K562 (cell line): ENCODE data around the gene HSD11B1. TPM values are rescaled to one million over a fixed set of nuclear protein-coding genes. Genes with fewer than 3 reads are reported as not detected.

Source experiments
- ATAC-seq: fragments of 200-7000 bp; cut with Tn5 transposase; 3 replicates; pipeline ENCODE4 v1.9.1; 2020; ENCODE audit warnings: moderate library complexity
- BruUV-seq: library from RNA; stranded (reverse); fragments of 400-500 nt; replicated peaks from 2 replicates; lab custom pipeline; 2021; lab: Mats Ljungman, UMichigan
- CTCF ChIA-PET: fragments of 300-600 bp; formaldehyde crosslinking; extraction: SDS; loops from one replicate; lab custom pipeline; 2021; ENCODE audit warnings: low intra/inter-chr PET ratio; lab: Yijun Ruan, JAX
- POLR2A ChIA-PET: fragments of 300-600, 350-650 bp; sonication (Branson Sonifier 250); formaldehyde crosslinking; extraction: SDS; loops from one replicate; lab custom pipeline; 2021; ENCODE audit warnings: antibody characterized with exemption, inconsistent platforms; lab: Yijun Ruan, JAX
- DNase-seq, 4 experiments: peaks; one replicate each; pipeline versions ENCODE4 v3.0.0 to v3.0.0-alpha.2; 2011 to 2018; ENCODE audit warnings: low spot score in 3 of 4, mixed read lengths in 3 of 4; ENCODE audit errors: extremely low read depth in 1 of 4
- FAIRE-seq: peaks from 2 replicates; lab custom pipeline; 2011; peaks lifted over from hg19 to GRCh38; lab: Jason Lieb, UNC
- H2AFZ ChIP-seq: 2 replicates; pipeline ENCODE4 v1.6.0; 2011; ENCODE audit warnings: low read depth, low read length, control low read depth, inconsistent platforms
- H3K27ac ChIP-seq: fragments of 200-600 bp; 3 replicates; pipeline ENCODE4 v1.8.0; 2011; ENCODE audit warnings: low read depth, mild to moderate bottlenecking, control low read depth, inconsistent platforms, low read length, moderate library complexity, mixed read lengths; ENCODE audit errors: extremely low read depth
- H3K27me3 ChIP-seq, 2 experiments: fragments of 300-600 bp in 1 of 2; 2 replicates in 1 of 2; 3 replicates in 1 of 2; pipeline versions ENCODE4 v1.6.0 to v1.8.0; 2011; ENCODE audit warnings: inconsistent platforms in 2 of 2, low read length in 2 of 2, mild to moderate bottlenecking in 1 of 2, mixed read lengths in 1 of 2, moderate library complexity in 1 of 2; ENCODE audit not compliant: control insufficient read depth in 2 of 2, insufficient read depth in 2 of 2
- H3K36me3 ChIP-seq: fragments of 300-600 bp; 3 replicates; pipeline ENCODE4 v1.8.0; 2011; ENCODE audit warnings: mild to moderate bottlenecking, low read length, inconsistent platforms; ENCODE audit not compliant: control insufficient read depth, insufficient read depth
- H3K4me1 ChIP-seq, 2 experiments: fragments of 200-600 bp in 1 of 2; replicated peaks in 1 of 2; 2 replicates in 1 of 2; 3 replicates in 1 of 2; pipeline versions ENCODE4 v1.5.1 to v1.8.0; 2011; ENCODE audit warnings: inconsistent platforms in 2 of 2, low read length in 2 of 2, mild to moderate bottlenecking in 1 of 2, mixed read lengths in 1 of 2, moderate library complexity in 1 of 2; ENCODE audit not compliant: control insufficient read depth in 2 of 2, insufficient read depth in 2 of 2
- H3K4me2 ChIP-seq: 2 replicates; pipeline ENCODE4 v1.6.1; 2011; ENCODE audit warnings: low read length, control low read depth, inconsistent platforms, mixed read lengths; ENCODE audit not compliant: insufficient read depth
- H3K4me3 ChIP-seq: fragments of 200-600 bp; sonication (generic), shearing (Covaris generic); 2 replicates; pipeline ENCODE4 v1.5.1; 2016; ENCODE audit warnings: control low read depth, inconsistent platforms
- H3K79me2 ChIP-seq: fragments of 200-600 bp; 3 replicates; pipeline ENCODE4 v1.8.0; 2011; ENCODE audit warnings: low read length, inconsistent platforms; ENCODE audit not compliant: control insufficient read depth, insufficient read depth
- H3K9ac ChIP-seq, 2 experiments: 2 replicates each; pipeline versions ENCODE4 v1.6.0 to v1.6.1; 2011; ENCODE audit warnings: low read depth in 2 of 2, low read length in 2 of 2, control low read depth in 1 of 2, inconsistent platforms in 1 of 2, mild to moderate bottlenecking in 1 of 2, mixed read lengths in 1 of 2; ENCODE audit not compliant: insufficient read depth in 1 of 2
- H3K9me1 ChIP-seq: one replicate; pipeline ENCODE4 v1.6.0; 2011; ENCODE audit warnings: inconsistent platforms, mild to moderate bottlenecking, low read length, moderate library complexity; ENCODE audit not compliant: control insufficient read depth, insufficient read depth
- H3K9me3 ChIP-seq: replicated peaks from 2 replicates; pipeline ENCODE4 v1.5.1; 2011; ENCODE audit warnings: low read depth, low read length, inconsistent platforms; ENCODE audit not compliant: control insufficient read depth, insufficient read depth
- H4K20me1 ChIP-seq: replicated peaks from 2 replicates; pipeline ENCODE4 v1.6.1; 2011; ENCODE audit warnings: low read length, inconsistent platforms, mixed read lengths; ENCODE audit not compliant: control insufficient read depth, insufficient read depth
- DNMT1 ChIP-seq: fragments of 450-650 bp; IDR thresholded peaks from 2 replicates; pipeline ENCODE4 v1.6.1; 2016; ENCODE audit warnings: antibody characterized with exemption, mild to moderate bottlenecking
- GABPA ChIP-seq: fragments of 200-800 bp; sonication (Bioruptor generic); conservative IDR thresholded peaks from 2 replicates; pipeline ENCODE4 v1.6.1; 2016; ENCODE audit warnings: low read depth, missing genetic modification characterization, missing compliant biosample characterization
- GATA2 ChIP-seq: sonication (generic); formaldehyde crosslinking; IDR thresholded peaks from 2 replicates; pipeline ENCODE4 v1.4.0; 2020; ENCODE audit warnings: mild to moderate bottlenecking, missing genetic modification reagents
- HNRNPK ChIP-seq: fragments of 200-400 bp; formaldehyde crosslinking; IDR thresholded peaks from one replicate; pipeline ENCODE4 v1.6.1; 2018; ENCODE audit warnings: mild to moderate bottlenecking, low read depth, low read length; ENCODE audit not compliant: poor library complexity, severe bottlenecking
- MBD1 ChIP-seq: fragments of 250-450 bp; sonication (Bioruptor Pico); IDR thresholded peaks from 2 replicates; pipeline ENCODE4 v1.8.0; 2022; ENCODE audit warnings: inconsistent platforms
- POLR2G ChIP-seq: fragments of 200-400 bp; formaldehyde crosslinking; IDR thresholded peaks from 2 replicates; pipeline ENCODE4 v1.6.1; 2017; ENCODE audit warnings: low read depth, mild to moderate bottlenecking, antibody characterized with exemption, low read length, moderate library complexity
- RAD51 ChIP-seq: fragments of 450-650 bp; IDR thresholded peaks from 2 replicates; pipeline ENCODE4 v1.7.1; 2016; ENCODE audit warnings: low read depth, mild to moderate bottlenecking, borderline replicate concordance
- SETDB1 ChIP-seq: IDR thresholded peaks from one replicate; pipeline ENCODE4 v1.6.1; 2012; ENCODE audit warnings: low read length, control low read depth, inconsistent platforms
- ZNF3 ChIP-seq: fragments of 250-450 bp; sonication (Bioruptor Pico); IDR thresholded peaks from 2 replicates; pipeline ENCODE4 v1.5.0; 2021; ENCODE audit warnings: mild to moderate bottlenecking, moderate library complexity
- WGBS: fragments of 100-300 bp; shearing (Covaris generic); methylation state at CpG from one replicate; pipeline ENCODE4 v1.1.6; 2016; ENCODE audit warnings: low coverage, mixed read lengths; ENCODE audit not compliant: insufficient coverage; ENCODE audit errors: missing lambda C conversion rate; 5-methylcytosine and 5-hydroxymethylcytosine counted together
- in situ Hi-C: fragments of 300-500 bp; cut with MboI; formaldehyde crosslinking; loops from 4 replicates; pipeline ENCODE4 v1.15.0; 2018; ENCODE audit warnings: inconsistent platforms, mixed read lengths
- intact Hi-C: fragments of 100-400 bp; cut with micrococcal nuclease; formaldehyde crosslinking; loops from 2 replicates; pipeline ENCODE4 v1.14.2; 2022
- polyA plus RNA-seq, 8 experiments: library from polyadenylated mRNA; depleted of rRNA in 4 of 8; stranded (reverse) in 5 of 8; unstranded in 3 of 8; fragments of >200 nt; fragmentation: Nextera tagmentation in 2 of 8; fragmentation: Illumina TruSeq in 1 of 8; extraction: Ambion mirVana in 2 of 8; extraction: Trizol in 1 of 8; gene quantifications; 2 replicates each; pipeline versions ENCODE4 v1.2.1 to v1.2.3, GENCODE V29; 2011 to 2014; ENCODE audit warnings: inconsistent platforms in 1 of 8, missing spikeins in 1 of 8
- total RNA-seq, 7 experiments: library from RNA; depleted of rRNA in 6 of 7; stranded (reverse); fragments of >200 nt in 6 of 7; fragmentation: Illumina TruSeq in 2 of 7; extraction: Trizol in 2 of 7; gene quantifications; 2 replicates each; pipeline versions ENCODE4 v1.2.1 to v1.2.3, GENCODE V29; 2011 to 2021; ENCODE audit warnings: low replicate concordance in 1 of 7

Gene HSD11B1
- total and polyA plus RNA-seq, 9 of the 15 experiments (the other 6 are each of a cell fraction or from before 2014, with no cell fraction given): 0.04 to 0.16 TPM; not detected in 7

- TF ChIP-seq GATA2 (CRISPR knock-in tag) (no peak), POLR2G (no peak)
Measured at GRCh38 chr1:209742409-209743144, 37.9 kb downstream of the HSD11B1 start (continued).

- Histone ChIP-seq H3K9me1 (no peaks in the 10 kb centered on the region), H3K27me3 (peaks cover 10 to 28% of the 10 kb centered on the region in 2 experiments), H3K9me3 (no peaks in the 10 kb centered on the region), H2AFZ (no peak overlapping the region), H3K4me1 (peaks cover 5 to 7% of the 10 kb centered on the region in 2 experiments; a peak in 4 of 5 replicates), H3K36me3 (no peaks in the 10 kb centered on the region), H3K4me2 (no peak overlapping the region), H3K79me2 (no peaks in the 10 kb centered on the region), H3K27ac (no peak overlapping the region), H4K20me1 (no peaks in the 10 kb centered on the region), H3K4me3 (no peak overlapping the region), H3K9ac (no peak overlapping the region)
- CTCF ChIA-PET: no interaction called here
- 0% methylated on average over 2 of the region's 2 CpGs for WGBS
- no peak for TF ChIP-seq HNRNPK
- no peak for TF ChIP-seq ZNF3 (CRISPR knock-in tag)
- TF ChIP-seq RAD51: no peak
- no peak for TF ChIP-seq SETDB1
- no peak for TF ChIP-seq DNMT1
- no peak for TF ChIP-seq GABPA (tag)
- no peak for TF ChIP-seq MBD1 (CRISPR knock-in tag)
- POLR2A ChIA-PET: no interaction called here
- DNase-seq: no peak
- ATAC-seq: no peak
- no TSS peak for BruUV-seq
- intact Hi-C loops (loop anchor here (10.0 kb wide), 1 partner anchor 138 kb away; no protein-coding TSS in a partner anchor), in situ Hi-C loops (no loop called here)
- FAIRE-seq: no peak
Measured at GRCh38 chr1:209743145-209743482, 38.5 kb downstream of the HSD11B1 start.
